Frontal cortex (tissue), 1 donor: ENCODE data around the gene MED13. TPM values are rescaled to one million over a fixed set of nuclear protein-coding genes. Genes with fewer than 3 reads are reported as not detected.

Source experiments
- total RNA-seq: library from RNA; depleted of rRNA; stranded (reverse); fragments of >200 nt; gene quantifications from one replicate; pipeline ENCODE4 v1.2.3, GENCODE V29; 2014

The MED13 gene
- total RNA-seq, 1 donor from 2014 or later: 121 TPM

Other genes with a start within 250 kb of the MED13 start
- gene BRIP1, start 201.8 kb downstream of the MED13 start, total RNA-seq: 6.5 TPM
- 26.5 TPM for gene INTS2, start 137.3 kb downstream of the MED13 start, total RNA-seq